A549 (cell line): ENCODE measurements around the gene GNL1.

ENCODE experiments used
- CEBPB ChIP-seq, 2 experiments: fragments of >200 bp in 1 of 2; sonication (Bioruptor Twin) in 1 of 2; formaldehyde crosslinking in 1 of 2; IDR thresholded peaks; 2 replicates each; pipeline ENCODE4 v1.6.1; 2012 to 2016
- ESRRA ChIP-seq: fragments of 150-350 bp; IDR thresholded peaks from 2 replicates; pipeline ENCODE4 v1.6.1; 2014; ENCODE audit warnings: mild to moderate bottlenecking, low read length, borderline replicate concordance
- NFE2L2 ChIP-seq: fragments of 150-350 bp; conservative IDR thresholded peaks from 2 replicates; pipeline ENCODE4 v1.6.1; 2014; ENCODE audit warnings: low read length
- PHF8 ChIP-seq: fragments of 200-600 bp; sonication (generic); IDR thresholded peaks from 2 replicates; pipeline ENCODE4 v1.6.1; 2016; ENCODE audit warnings: low read depth, mild to moderate bottlenecking, antibody characterized with exemption, moderate library complexity, borderline replicate concordance
- POLR2A ChIP-seq: IDR thresholded peaks from 2 replicates; pipeline ENCODE4 v1.6.1; 2012; ENCODE audit warnings: mild to moderate bottlenecking, low read length
- RAD21 ChIP-seq, 2 experiments: fragments of >200 bp in 1 of 2; sonication (Bioruptor Twin) in 1 of 2; formaldehyde crosslinking in 1 of 2; IDR thresholded peaks in 1 of 2; conservative IDR thresholded peaks in 1 of 2; 2 replicates in 1 of 2; 3 replicates in 1 of 2; pipeline ENCODE4 v1.6.1; 2012 to 2018; ENCODE audit warnings: inconsistent platforms in 1 of 2
- RCOR1 ChIP-seq: fragments of 150-350 bp; IDR thresholded peaks from 2 replicates; pipeline ENCODE4 v1.6.1; 2014; ENCODE audit warnings: antibody characterized with exemption, low read length, low read depth
- SMC3 ChIP-seq: fragments of >200 bp; sonication (Bioruptor Twin); formaldehyde crosslinking; IDR thresholded peaks from 3 replicates; pipeline ENCODE4 v1.6.1; 2018; ENCODE audit warnings: inconsistent platforms
- TF ChIP-seq, protein P1 (sequence below): fragments of >200 bp; sonication (Bioruptor Twin); formaldehyde crosslinking; IDR thresholded peaks from 3 replicates; pipeline ENCODE4 v1.5.1; 2016
- TF ChIP-seq, protein P2 (sequence below): fragments of 200-600 bp; sonication (generic); IDR thresholded peaks from 2 replicates; pipeline ENCODE4 v1.6.1; 2016; ENCODE audit warnings: antibody characterized with exemption, mild to moderate bottlenecking, moderate library complexity
- TF ChIP-seq, protein P3 (sequence below): IDR thresholded peaks from 2 replicates; pipeline ENCODE4 v1.6.1; 2012

DNA sequence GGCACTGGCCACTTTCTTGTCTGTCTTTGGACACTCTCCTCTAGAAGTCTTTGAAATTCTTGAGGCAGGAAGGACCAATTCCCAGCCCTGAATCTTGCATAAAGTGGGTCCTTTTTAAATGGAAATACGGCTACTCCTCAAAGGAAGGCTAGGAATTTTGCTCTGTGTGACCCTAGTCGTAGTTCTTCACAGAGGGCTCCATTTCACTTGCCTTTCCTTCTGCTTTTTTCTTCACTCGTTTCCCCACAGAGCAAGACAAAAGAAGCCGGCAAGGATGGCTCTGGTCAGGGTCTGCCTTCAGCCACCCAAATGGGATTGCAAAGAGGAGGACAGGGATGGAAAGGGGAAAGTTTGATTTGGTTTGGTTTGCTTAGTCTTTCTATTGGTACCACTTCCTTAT is 41.2 kb downstream of the GNL1 start:
- TF ChIP-seq SMC3 (no peak), RAD21 (conservative IDR thresholded peaks at IDR 0.05 in 1 of 2, IDR thresholded peaks at IDR 0.05 in 1 of 2) (no peak), PHF8 (no peak), POLR2A (no peak), RCOR1 (no peak), ESRRA (no peak), NFE2L2 (no peak), CEBPB (IDR thresholded peaks at IDR 0.05) (no peak)
- TF ChIP-seq, protein P1, sequence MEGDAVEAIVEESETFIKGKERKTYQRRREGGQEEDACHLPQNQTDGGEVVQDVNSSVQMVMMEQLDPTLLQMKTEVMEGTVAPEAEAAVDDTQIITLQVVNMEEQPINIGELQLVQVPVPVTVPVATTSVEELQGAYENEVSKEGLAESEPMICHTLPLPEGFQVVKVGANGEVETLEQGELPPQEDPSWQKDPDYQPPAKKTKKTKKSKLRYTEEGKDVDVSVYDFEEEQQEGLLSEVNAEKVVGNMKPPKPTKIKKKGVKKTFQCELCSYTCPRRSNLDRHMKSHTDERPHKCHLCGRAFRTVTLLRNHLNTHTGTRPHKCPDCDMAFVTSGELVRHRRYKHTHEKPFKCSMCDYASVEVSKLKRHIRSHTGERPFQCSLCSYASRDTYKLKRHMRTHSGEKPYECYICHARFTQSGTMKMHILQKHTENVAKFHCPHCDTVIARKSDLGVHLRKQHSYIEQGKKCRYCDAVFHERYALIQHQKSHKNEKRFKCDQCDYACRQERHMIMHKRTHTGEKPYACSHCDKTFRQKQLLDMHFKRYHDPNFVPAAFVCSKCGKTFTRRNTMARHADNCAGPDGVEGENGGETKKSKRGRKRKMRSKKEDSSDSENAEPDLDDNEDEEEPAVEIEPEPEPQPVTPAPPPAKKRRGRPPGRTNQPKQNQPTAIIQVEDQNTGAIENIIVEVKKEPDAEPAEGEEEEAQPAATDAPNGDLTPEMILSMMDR: no peak
- TF ChIP-seq, protein P2, sequence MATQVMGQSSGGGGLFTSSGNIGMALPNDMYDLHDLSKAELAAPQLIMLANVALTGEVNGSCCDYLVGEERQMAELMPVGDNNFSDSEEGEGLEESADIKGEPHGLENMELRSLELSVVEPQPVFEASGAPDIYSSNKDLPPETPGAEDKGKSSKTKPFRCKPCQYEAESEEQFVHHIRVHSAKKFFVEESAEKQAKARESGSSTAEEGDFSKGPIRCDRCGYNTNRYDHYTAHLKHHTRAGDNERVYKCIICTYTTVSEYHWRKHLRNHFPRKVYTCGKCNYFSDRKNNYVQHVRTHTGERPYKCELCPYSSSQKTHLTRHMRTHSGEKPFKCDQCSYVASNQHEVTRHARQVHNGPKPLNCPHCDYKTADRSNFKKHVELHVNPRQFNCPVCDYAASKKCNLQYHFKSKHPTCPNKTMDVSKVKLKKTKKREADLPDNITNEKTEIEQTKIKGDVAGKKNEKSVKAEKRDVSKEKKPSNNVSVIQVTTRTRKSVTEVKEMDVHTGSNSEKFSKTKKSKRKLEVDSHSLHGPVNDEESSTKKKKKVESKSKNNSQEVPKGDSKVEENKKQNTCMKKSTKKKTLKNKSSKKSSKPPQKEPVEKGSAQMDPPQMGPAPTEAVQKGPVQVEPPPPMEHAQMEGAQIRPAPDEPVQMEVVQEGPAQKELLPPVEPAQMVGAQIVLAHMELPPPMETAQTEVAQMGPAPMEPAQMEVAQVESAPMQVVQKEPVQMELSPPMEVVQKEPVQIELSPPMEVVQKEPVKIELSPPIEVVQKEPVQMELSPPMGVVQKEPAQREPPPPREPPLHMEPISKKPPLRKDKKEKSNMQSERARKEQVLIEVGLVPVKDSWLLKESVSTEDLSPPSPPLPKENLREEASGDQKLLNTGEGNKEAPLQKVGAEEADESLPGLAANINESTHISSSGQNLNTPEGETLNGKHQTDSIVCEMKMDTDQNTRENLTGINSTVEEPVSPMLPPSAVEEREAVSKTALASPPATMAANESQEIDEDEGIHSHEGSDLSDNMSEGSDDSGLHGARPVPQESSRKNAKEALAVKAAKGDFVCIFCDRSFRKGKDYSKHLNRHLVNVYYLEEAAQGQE: no peak
- TF ChIP-seq, protein P3, sequence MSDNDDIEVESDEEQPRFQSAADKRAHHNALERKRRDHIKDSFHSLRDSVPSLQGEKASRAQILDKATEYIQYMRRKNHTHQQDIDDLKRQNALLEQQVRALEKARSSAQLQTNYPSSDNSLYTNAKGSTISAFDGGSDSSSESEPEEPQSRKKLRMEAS: no peak
